PFSK-1 (cell line): ENCODE results near the gene DRG2.

Experiments
- FOXP2 ChIP-seq: optimal IDR thresholded peaks from 2 replicates; pipeline ENCODE3; 2011; ENCODE audit warnings: borderline replicate concordance, control low read depth, inconsistent platforms; ENCODE audit not compliant: insufficient read depth; ENCODE audit errors: extremely low read length, extremely low read depth
- POLR2AphosphoS5 ChIP-seq: IDR thresholded peaks from 2 replicates; pipeline ENCODE4 v1.6.1; 2012; ENCODE audit warnings: low read depth, mild to moderate bottlenecking, control low read depth, low read length, moderate library complexity
- SIN3A ChIP-seq: IDR thresholded peaks from 2 replicates; pipeline ENCODE4 v1.6.1; 2012; ENCODE audit warnings: mild to moderate bottlenecking, low read length, moderate library complexity, borderline replicate concordance; ENCODE audit not compliant: insufficient read depth
- TAF1 ChIP-seq: IDR thresholded peaks from 2 replicates; pipeline ENCODE4 v1.6.1; 2012; ENCODE audit warnings: low read length, control low read depth, borderline replicate concordance; ENCODE audit not compliant: insufficient read depth
- TF ChIP-seq, protein P1 (sequence below), 2 experiments: IDR thresholded peaks; 2 replicates each; pipeline versions ENCODE4 v1.6.1 to v1.8.0; 2011 to 2012; ENCODE audit warnings: low read depth in 2 of 2, low read length in 2 of 2, control low read depth in 1 of 2, inconsistent platforms in 1 of 2, mild to moderate bottlenecking in 1 of 2, moderate library complexity in 1 of 2; ENCODE audit not compliant: insufficient read depth in 1 of 2

DRG2 gene

DNA sequence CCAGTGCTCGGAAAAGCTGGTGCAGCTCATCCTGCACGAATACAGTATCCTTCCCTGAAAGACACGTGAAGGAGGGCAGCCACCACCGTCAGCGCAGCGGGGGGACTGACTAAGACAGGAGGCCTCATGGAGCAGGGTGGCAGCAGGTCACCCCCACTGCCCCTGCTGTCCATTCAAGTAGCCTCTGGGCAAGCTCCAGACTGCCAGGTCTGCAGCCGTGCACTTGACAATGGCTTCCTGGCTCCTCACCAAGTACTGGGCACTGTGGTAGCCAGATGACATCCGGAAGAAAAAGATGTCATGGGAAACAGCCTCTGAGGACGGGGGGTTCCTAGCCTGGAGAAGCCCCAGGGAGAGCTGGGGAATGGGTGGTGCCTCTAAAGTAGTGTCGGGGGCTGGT, 12.9 kb downstream of the DRG2 start:
- no peak for TF ChIP-seq TAF1
- TF ChIP-seq, protein P1, sequence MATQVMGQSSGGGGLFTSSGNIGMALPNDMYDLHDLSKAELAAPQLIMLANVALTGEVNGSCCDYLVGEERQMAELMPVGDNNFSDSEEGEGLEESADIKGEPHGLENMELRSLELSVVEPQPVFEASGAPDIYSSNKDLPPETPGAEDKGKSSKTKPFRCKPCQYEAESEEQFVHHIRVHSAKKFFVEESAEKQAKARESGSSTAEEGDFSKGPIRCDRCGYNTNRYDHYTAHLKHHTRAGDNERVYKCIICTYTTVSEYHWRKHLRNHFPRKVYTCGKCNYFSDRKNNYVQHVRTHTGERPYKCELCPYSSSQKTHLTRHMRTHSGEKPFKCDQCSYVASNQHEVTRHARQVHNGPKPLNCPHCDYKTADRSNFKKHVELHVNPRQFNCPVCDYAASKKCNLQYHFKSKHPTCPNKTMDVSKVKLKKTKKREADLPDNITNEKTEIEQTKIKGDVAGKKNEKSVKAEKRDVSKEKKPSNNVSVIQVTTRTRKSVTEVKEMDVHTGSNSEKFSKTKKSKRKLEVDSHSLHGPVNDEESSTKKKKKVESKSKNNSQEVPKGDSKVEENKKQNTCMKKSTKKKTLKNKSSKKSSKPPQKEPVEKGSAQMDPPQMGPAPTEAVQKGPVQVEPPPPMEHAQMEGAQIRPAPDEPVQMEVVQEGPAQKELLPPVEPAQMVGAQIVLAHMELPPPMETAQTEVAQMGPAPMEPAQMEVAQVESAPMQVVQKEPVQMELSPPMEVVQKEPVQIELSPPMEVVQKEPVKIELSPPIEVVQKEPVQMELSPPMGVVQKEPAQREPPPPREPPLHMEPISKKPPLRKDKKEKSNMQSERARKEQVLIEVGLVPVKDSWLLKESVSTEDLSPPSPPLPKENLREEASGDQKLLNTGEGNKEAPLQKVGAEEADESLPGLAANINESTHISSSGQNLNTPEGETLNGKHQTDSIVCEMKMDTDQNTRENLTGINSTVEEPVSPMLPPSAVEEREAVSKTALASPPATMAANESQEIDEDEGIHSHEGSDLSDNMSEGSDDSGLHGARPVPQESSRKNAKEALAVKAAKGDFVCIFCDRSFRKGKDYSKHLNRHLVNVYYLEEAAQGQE (IDR thresholded peaks at IDR 0.05; ENCODE audit: insufficient read depth in 1 of 2, low read depth in 2 of 2, low read length in 2 of 2) = no peak
- no peak for TF ChIP-seq SIN3A
- no peak for TF ChIP-seq FOXP2
- TF ChIP-seq POLR2AphosphoS5 = no peak

DNA sequence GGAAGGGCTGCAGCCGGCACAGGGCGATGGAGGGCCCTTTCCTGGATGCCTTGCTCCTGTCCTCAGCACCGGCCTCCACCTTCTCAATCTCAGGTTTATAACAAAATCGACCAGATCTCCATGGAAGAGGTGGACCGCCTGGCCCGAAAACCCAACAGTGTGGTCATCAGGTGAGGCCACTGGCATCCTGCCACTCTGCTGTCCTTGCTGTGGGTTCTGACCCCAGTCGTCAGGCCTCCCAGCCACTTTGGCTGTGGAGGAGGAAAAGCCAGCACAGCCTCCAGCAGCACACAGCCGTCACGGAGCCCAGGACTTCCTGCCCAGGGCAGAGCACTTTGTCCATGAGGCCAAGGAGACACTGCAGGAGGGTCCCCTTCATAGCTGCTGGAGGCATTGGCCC, 14.1 kb downstream of the DRG2 start:
- TF ChIP-seq FOXP2 = no peak
- TF ChIP-seq, protein P1 (IDR thresholded peaks at IDR 0.05; ENCODE audit: insufficient read depth in 1 of 2, low read depth in 2 of 2, low read length in 2 of 2) = no peak
- TF ChIP-seq POLR2AphosphoS5 = no peak
- TF ChIP-seq SIN3A = no peak
- TF ChIP-seq TAF1 = no peak

DNA sequence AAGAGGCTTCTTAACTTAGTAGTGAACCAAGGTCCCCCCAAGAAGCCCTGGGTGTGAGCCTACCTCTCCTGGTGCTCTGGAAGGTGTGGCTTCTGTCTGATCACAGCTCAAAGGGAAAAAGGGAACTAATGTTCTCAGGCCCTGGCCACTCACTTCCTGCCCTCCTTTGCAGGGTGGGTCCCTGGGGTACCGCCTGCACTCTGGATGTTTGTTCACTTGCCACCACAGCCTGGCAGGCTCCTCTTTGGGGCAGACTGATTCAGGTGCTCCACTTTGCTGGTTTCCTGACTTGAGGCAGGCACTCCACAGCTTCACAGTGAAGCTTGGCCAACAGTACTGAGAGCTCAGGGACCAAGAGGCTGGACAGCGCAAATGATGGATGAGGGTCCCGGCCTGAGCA, 14.9 kb downstream of the DRG2 start:
- TF ChIP-seq SIN3A (no peak), TAF1 (no peak), POLR2AphosphoS5 (no peak), FOXP2 (no peak)
- TF ChIP-seq, protein P1 (IDR thresholded peaks at IDR 0.05; ENCODE audit: insufficient read depth in 1 of 2, low read depth in 2 of 2, low read length in 2 of 2) = no peak

DNA sequence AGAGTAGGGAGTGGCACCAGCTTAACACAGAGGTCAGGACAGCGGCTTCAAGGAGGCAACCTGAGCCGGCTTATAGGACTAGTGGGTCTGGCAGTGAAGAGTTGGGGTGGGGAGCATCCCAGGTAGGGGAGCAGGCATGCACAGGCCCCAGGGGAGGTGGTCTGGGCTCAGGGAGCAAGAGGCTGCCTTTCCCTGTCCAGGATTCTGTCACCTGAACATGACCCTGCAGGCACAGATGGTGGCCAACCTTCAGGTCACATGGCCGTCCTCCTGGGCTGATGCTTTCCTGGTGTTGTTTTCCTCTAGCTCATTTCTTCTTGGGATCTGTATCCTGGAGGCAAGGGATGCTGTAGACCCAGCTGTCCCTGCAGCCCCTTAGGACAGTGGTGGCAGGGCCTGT, 17.3 kb downstream of the DRG2 start:
- no peak for TF ChIP-seq POLR2AphosphoS5
- TF ChIP-seq FOXP2 = no peak
- TF ChIP-seq SIN3A = no peak
- TF ChIP-seq, protein P1 (IDR thresholded peaks at IDR 0.05; ENCODE audit: insufficient read depth in 1 of 2, low read depth in 2 of 2, low read length in 2 of 2) = no peak
- no peak for TF ChIP-seq TAF1

DNA sequence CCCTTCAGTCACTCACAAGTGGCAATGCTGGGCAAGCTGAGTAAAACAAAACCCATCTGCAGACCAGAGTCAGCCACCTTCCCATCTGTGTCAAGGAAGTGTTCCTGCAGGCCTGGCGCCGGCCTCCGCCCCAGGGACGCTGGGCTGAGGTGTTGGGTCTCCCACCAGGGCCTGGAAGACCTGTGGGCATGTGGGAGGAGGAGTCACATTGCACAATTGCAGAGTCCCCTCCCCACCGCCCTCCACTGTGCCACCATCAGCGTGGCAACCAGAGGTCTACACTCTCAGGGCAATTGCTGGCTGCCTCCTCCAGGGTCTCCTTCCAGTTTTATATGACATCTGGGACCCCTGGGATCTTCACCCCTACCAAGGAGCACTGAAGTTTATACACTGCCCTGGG, 17.8 kb downstream of the DRG2 start:
- TF ChIP-seq POLR2AphosphoS5 (no peak), TAF1 (no peak), FOXP2 (no peak), SIN3A (no peak)
- TF ChIP-seq, protein P1 (IDR thresholded peaks at IDR 0.05; ENCODE audit: insufficient read depth in 1 of 2, low read depth in 2 of 2, low read length in 2 of 2) = no peak
